Measurements from ENCODE around the gene ACBD4.

Gene ACBD4

DNA sequence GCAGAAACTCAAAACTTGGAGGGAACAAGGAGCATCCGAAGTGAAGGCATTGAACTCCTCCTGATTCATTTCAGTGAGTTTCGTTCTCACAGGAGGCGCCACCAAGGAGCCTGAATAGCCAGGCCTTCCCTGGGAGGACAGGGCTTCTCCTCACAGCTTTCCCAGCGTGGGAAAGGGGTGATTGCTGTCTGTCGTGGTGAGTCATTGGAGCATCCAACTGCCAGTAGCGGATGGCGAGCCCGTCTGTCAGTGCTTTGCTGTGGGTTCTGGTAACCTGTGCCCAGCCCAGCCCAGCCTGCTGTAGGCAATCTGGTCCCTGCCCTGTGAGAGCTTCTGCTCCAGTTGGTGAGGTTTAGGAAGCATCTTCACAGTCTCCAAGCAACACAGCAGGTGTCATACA is 31.5 kb upstream of the ACBD4 start:
- peaks cover 58% of the 10 kb centered on the region for H3K36me3 ChIP-seq (ENCODE audit: control insufficient read depth, insufficient read depth, low read length)
- no CpG with 5 or more reads among the region's 8 CpGs for WGBS (ENCODE audit: insufficient coverage, insufficient read length)
- H3K4me1 ChIP-seq (ENCODE audit: control insufficient read depth, insufficient read depth, low read length), result no peaks in the 10 kb centered on the region
- H3K9me3 ChIP-seq (ENCODE audit: control insufficient read depth, insufficient read depth, low read length), result no peaks in the 10 kb centered on the region
- H3K4me3 ChIP-seq (ENCODE audit: low read length), result no peak overlapping the region
- no peaks in the 10 kb centered on the region for H3K27me3 ChIP-seq (ENCODE audit: control insufficient read depth, insufficient read depth, low read length)
- DNase-seq (ENCODE audit: low read depth, low spot score), result no peak
- no peak overlapping the region for H3K27ac ChIP-seq (ENCODE audit: low read length)

DNA sequence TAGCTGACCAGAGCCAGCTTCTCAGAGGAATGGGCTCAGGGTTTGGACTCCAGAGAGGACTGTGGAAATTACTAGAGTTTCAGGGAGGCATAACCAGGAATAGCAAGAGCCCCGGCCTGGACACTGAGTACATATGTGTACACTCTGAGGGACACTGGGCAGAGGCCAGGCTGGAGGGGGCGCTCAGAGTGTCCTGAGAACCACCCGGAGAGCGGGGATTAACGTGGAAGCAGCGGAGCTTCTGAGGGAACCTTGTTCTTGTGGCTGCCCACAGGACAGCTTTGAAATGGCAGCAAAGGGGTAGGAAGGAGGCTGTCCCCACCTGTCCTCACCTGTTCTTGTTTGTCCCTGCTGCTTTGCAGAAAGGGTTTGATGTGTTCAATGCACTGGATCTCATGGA is 31.0 kb upstream of the ACBD4 start:
- Histone ChIP-seq H3K4me3 (ENCODE audit: low read length) (no peak overlapping the region), H3K27me3 (ENCODE audit: control insufficient read depth, insufficient read depth, low read length) (no peaks in the 10 kb centered on the region), H3K4me1 (ENCODE audit: control insufficient read depth, insufficient read depth, low read length) (no peaks in the 10 kb centered on the region), H3K27ac (ENCODE audit: low read length) (no peak overlapping the region), H3K9me3 (ENCODE audit: control insufficient read depth, insufficient read depth, low read length) (no peaks in the 10 kb centered on the region), H3K36me3 (ENCODE audit: control insufficient read depth, insufficient read depth, low read length) (peaks cover 58% of the 10 kb centered on the region)
- DNase-seq (ENCODE audit: low read depth, low spot score), result no peak
- no CpG with 5 or more reads among the region's 6 CpGs for WGBS (ENCODE audit: insufficient coverage, insufficient read length)

DNA sequence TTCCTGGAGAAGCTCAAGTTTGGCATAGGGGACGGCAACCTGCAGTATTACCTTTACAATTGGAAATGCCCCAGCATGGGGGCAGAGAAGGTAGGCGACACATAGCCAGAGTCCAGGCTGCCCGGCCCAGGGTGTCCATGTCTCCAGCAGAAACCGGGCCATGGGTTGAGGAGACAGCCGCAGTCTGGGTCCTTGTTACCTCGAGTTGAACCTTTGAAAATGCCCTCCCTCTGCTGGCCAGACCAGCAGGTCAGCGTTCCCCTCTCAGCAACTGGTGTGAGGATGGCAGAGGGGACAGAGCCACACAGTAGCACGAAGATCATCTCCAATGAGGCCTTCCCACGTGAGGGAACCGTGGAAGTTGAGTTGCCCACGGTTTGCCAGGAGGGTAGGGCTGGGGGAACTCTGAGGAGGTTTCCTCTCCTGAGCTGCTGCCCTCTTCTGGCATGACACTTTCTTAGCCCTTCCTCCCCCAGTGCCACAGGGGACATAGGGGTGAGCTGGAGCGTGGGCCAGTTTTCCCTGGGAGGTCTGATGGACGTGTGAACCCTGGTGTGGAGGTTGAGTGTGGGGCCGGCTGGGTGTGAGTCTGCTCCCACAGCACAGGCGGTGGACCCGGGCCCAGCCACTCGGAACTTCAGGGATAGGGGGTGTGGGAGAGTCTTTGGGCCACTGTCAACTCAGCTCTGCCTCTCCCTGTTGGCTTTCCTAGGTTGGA is 30.4 kb upstream of the ACBD4 start:
- Histone ChIP-seq H3K9me3 (ENCODE audit: control insufficient read depth, insufficient read depth, low read length) (no peaks in the 10 kb centered on the region), H3K4me3 (ENCODE audit: low read length) (no peak overlapping the region), H3K4me1 (ENCODE audit: control insufficient read depth, insufficient read depth, low read length) (no peaks in the 10 kb centered on the region), H3K27ac (ENCODE audit: low read length) (no peak overlapping the region), H3K36me3 (ENCODE audit: control insufficient read depth, insufficient read depth, low read length) (peaks cover 54% of the 10 kb centered on the region), H3K27me3 (ENCODE audit: control insufficient read depth, insufficient read depth, low read length) (no peaks in the 10 kb centered on the region)
- WGBS (ENCODE audit: insufficient coverage, insufficient read length), result no CpG with 5 or more reads among the region's 17 CpGs
- no peak for DNase-seq (ENCODE audit: low read depth, low spot score)

DNA sequence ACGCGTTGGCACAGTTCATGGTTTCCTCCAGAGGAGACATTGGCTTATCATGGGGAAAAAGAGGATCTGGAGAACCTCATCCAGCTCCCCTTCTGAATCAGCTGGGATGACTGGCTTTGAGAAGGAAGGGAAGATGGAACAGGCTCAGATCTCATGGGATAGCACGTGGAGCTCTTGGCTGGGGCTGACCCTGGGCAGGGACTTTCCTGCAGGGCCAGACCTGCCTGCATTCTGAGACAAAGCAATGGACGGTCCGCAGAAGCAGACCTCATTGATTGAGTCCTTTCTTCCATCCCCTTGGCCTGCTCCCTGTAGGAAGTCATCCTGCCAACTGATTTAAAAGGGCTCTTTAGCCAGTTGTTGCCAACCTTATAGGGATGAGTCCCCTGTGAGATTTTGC is 29.4 kb upstream of the ACBD4 start:
- Histone ChIP-seq H3K4me3 (ENCODE audit: low read length) (no peak overlapping the region), H3K36me3 (ENCODE audit: control insufficient read depth, insufficient read depth, low read length) (peaks cover 54% of the 10 kb centered on the region), H3K27me3 (ENCODE audit: control insufficient read depth, insufficient read depth, low read length) (no peaks in the 10 kb centered on the region), H3K4me1 (ENCODE audit: control insufficient read depth, insufficient read depth, low read length) (0 out of 2 replicates have a peak, but pooled peaks cover 2% of the 10 kb centered on the region), H3K9me3 (ENCODE audit: control insufficient read depth, insufficient read depth, low read length) (no peaks in the 10 kb centered on the region), H3K27ac (ENCODE audit: low read length) (no peak overlapping the region)
- WGBS (ENCODE audit: insufficient coverage, insufficient read length), result no CpG with 5 or more reads among the region's 5 CpGs
- DNase-seq (ENCODE audit: low read depth, low spot score), result no peak

DNA sequence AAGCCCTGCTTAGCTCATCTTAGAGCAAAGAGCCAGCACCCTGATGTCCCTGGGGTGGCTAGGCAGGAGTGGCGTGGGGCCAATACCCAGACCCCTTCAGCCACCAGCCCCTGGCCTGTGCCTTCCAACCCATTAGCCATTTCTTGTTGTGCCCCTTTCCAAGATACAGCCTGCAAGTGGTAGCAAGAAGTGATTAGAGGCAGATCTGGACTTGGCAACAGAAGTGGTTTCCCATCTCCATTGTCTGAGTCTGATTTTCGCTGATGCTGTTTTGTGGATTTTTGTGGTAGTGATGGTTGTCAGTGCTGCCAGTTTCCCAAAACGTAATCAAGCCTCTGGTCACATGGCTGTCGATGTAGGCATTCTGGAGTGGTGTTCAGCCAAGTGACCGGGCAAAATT is 28.9 kb upstream of the ACBD4 start:
- H3K4me1 ChIP-seq (ENCODE audit: control insufficient read depth, insufficient read depth, low read length), result 0 out of 2 replicates have a peak, but pooled peaks cover 2% of the 10 kb centered on the region
- H3K27me3 ChIP-seq (ENCODE audit: control insufficient read depth, insufficient read depth, low read length), result no peaks in the 10 kb centered on the region
- DNase-seq (ENCODE audit: low read depth, low spot score), result no peak
- H3K36me3 ChIP-seq (ENCODE audit: control insufficient read depth, insufficient read depth, low read length), result peaks cover 54% of the 10 kb centered on the region
- no peaks in the 10 kb centered on the region for H3K9me3 ChIP-seq (ENCODE audit: control insufficient read depth, insufficient read depth, low read length)
- H3K4me3 ChIP-seq (ENCODE audit: low read length), result no peak overlapping the region
- WGBS (ENCODE audit: insufficient coverage, insufficient read length), result no CpG with 5 or more reads among the region's 5 CpGs
- no peak overlapping the region for H3K27ac ChIP-seq (ENCODE audit: low read length)

DNA sequence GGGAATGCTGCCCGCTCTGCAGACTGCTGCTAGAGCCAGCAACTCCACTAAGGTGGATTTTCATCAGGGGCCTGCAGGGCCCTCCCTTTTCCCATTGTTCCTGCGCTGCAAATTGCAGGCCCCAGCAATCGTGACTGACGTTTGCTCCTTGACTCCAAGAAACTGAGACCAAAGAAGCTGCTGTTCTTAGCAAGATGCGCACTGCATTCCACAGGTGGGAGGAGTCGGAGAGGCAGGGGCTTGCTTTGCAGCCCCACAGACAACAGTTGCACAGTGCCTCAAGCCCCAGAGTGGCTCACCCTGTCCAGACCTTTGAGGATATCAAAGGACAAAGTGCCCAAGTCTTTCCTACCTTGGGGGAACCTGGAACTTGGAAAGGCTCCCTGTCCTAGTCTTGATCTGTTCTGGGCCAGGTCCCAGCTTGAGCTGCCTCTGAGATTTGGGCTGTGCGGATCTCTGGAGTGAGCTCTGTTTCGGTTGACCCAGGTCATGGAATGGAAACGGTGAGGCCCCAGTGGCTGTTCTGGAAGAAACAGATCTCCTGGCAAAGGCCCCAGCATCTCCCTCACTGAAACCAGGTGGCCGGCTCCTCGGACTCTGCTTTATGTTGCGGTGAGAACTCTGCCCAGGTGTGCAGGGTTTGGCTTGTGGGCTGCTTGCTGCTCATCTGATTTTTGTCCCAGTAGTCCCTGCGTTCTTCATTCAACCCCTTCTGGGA is 28.0 kb upstream of the ACBD4 start:
- H3K9me3 ChIP-seq (ENCODE audit: control insufficient read depth, insufficient read depth, low read length), result no peaks in the 10 kb centered on the region
- no peak overlapping the region for H3K4me3 ChIP-seq (ENCODE audit: low read length)
- no peak for DNase-seq (ENCODE audit: low read depth, low spot score)
- H3K27me3 ChIP-seq (ENCODE audit: control insufficient read depth, insufficient read depth, low read length), result no peaks in the 10 kb centered on the region
- H3K4me1 ChIP-seq (ENCODE audit: control insufficient read depth, insufficient read depth, low read length), result 0 out of 2 replicates have a peak, but pooled peaks cover 2% of the 10 kb centered on the region
- no peak overlapping the region for H3K27ac ChIP-seq (ENCODE audit: low read length)
- no CpG with 5 or more reads among the region's 13 CpGs for WGBS (ENCODE audit: insufficient coverage, insufficient read length)
- peaks cover 48% of the 10 kb centered on the region for H3K36me3 ChIP-seq (ENCODE audit: control insufficient read depth, insufficient read depth, low read length)

DNA sequence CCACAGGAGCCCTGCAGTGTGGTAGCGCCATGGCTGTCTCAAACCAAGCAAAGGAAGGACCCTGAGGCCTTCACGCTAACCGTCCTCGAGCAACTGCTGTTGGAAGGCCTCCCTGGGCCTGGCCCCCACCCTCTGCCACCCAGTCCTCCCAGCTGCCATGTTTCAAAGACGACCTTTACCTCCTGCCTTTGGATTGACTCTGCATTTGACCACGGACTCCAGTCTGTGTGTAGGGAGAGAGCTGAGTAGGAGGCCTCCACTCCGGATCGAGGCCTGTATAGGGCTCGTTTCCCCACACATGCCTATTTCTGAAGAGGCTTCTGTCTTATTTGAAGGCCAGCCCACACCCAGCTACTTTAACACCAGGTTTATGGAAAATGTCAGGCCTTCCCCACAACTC is 27.4 kb upstream of the ACBD4 start:
- Histone ChIP-seq H3K27ac (ENCODE audit: low read length) (no peak overlapping the region), H3K27me3 (ENCODE audit: control insufficient read depth, insufficient read depth, low read length) (no peaks in the 10 kb centered on the region), H3K4me1 (ENCODE audit: control insufficient read depth, insufficient read depth, low read length) (0 out of 2 replicates have a peak, but pooled peaks cover 2% of the 10 kb centered on the region), H3K9me3 (ENCODE audit: control insufficient read depth, insufficient read depth, low read length) (no peaks in the 10 kb centered on the region), H3K36me3 (ENCODE audit: control insufficient read depth, insufficient read depth, low read length) (peaks cover 42% of the 10 kb centered on the region), H3K4me3 (ENCODE audit: low read length) (no peak overlapping the region)
- no peak for DNase-seq (ENCODE audit: low read depth, low spot score)
- WGBS (ENCODE audit: insufficient coverage, insufficient read length), result no CpG with 5 or more reads among the region's 9 CpGs

DNA sequence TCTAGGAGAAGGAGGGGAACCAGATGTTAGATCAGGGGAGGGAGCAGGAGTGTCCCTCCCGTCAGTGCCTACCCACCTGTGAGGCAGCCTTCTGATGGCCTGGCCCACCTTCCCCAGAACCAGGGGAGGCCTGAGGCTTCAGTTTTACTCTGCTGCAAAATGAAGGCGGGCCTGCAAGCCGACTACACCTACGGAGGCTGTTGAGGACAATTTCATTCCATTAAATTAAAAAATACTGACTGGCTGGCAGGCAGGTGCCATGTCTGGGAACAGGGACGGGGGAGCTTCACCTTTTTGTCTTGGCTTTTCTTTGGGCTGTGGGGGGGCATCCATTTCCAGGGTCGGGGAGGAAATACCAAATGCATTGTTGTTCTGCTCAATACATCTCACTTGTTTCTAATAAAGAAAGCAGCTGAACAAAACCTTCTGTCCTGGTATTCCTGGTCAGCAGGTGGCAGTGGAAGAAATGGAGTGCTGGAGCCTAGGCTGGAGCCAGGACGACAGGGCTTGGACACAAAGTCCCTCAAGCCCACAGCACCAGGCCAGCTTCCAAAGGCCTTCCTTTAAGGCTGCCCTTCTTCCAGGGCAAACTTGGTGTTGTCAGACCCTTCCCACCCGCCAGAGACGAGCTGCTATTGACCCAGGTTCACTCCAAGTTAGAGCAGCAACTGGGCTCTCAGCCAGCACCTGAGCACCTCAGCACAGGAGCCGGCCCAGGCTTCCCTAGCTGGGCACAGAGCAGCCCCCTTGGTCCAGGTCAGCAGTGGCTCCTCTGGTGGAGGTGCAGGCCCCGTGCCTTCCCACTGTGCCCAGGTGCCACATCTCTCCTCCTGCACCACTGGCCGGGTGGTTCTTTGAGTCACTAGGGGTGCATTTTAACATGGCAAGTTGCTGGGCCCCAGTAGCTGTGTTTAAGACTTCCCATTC is 26.6 kb upstream of the ACBD4 start:
- no peak overlapping the region for H3K4me3 ChIP-seq (ENCODE audit: low read length)
- H3K36me3 ChIP-seq (ENCODE audit: control insufficient read depth, insufficient read depth, low read length), result peaks cover 36% of the 10 kb centered on the region
- peaks cover 2% of the 10 kb centered on the region; the same call in 1 of the 2 replicates for H3K4me1 ChIP-seq (ENCODE audit: control insufficient read depth, insufficient read depth, low read length)
- DNase-seq (ENCODE audit: low read depth, low spot score), result no peak
- H3K9me3 ChIP-seq (ENCODE audit: control insufficient read depth, insufficient read depth, low read length), result no peaks in the 10 kb centered on the region
- H3K27me3 ChIP-seq (ENCODE audit: control insufficient read depth, insufficient read depth, low read length), result no peaks in the 10 kb centered on the region
- no CpG with 5 or more reads among the region's 12 CpGs for WGBS (ENCODE audit: insufficient coverage, insufficient read length)
- H3K27ac ChIP-seq (ENCODE audit: low read length), result no peak overlapping the region

DNA sequence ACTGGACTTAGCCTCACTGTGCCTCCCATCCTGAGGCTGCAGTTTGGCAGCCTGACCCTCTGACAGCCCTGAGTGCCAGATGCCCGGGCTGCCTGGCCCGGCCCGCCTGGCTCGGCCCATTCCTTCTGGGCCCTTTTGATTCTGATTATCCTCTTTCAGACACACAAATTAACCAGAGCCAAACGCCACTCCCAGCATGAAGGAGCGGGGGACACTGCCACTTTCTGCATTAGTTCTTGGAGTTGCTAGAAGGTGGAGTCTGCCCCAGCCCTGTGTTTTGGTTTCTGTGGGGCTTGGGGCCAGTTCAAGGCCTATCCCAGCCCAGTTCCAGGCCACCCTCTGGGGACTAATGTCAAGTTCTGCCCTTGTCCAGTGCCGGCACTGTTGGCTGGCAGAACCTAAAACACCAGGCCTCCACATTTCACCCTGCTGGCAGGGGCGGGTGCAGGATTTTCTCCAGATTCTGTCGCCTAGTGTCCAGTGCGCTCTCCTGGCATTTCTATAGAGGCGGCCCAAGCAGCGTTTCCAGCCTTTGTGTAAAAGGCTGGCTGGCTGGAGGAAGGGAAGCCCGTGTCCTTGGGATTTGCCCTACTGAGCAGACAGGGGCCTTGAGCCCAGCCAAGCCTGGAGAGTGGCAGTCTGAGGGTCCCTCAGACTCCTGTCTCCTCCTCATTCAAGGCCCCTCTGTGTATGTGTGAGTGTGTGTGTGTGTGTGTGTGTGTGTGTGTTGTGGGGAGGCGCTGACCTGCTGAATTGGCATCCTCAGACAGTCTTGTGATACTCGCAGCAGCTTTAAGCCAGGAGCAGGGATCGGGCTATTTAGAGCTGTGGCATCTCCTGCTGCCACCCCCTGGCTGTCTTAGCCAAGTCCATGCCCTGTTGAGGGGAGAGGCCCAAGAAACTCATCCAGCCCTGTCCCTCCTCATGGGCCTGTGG is 24.5 kb upstream of the ACBD4 start:
- WGBS (ENCODE audit: insufficient coverage, insufficient read length), result no CpG with 5 or more reads among the region's 16 CpGs
- peaks cover 17% of the 10 kb centered on the region for H3K36me3 ChIP-seq (ENCODE audit: control insufficient read depth, insufficient read depth, low read length)
- no peaks in the 10 kb centered on the region for H3K27me3 ChIP-seq (ENCODE audit: control insufficient read depth, insufficient read depth, low read length)
- no peak for DNase-seq (ENCODE audit: low read depth, low spot score)
- no peaks in the 10 kb centered on the region for H3K9me3 ChIP-seq (ENCODE audit: control insufficient read depth, insufficient read depth, low read length)
- H3K27ac ChIP-seq (ENCODE audit: low read length), result no peak overlapping the region
- H3K4me1 ChIP-seq (ENCODE audit: control insufficient read depth, insufficient read depth, low read length), result peaks cover 3% of the 10 kb centered on the region; the same call in 1 of the 2 replicates
- no peak overlapping the region for H3K4me3 ChIP-seq (ENCODE audit: low read length)

Data from iPS DF 6.9 (cell line).